ENCODE results near the gene OR4F6. TPM values are rescaled to one million over a fixed set of nuclear protein-coding genes. Genes with fewer than 3 reads are reported as not detected.
"Not testable (repeated sequence)": the region's sequence is repeated elsewhere in the genome, so short reads cannot be mapped to it uniquely, and the experiment has no call there.

OR4F6 gene
- total RNA-seq, 1 experiment from 2014 or later, result not detected

DNA sequence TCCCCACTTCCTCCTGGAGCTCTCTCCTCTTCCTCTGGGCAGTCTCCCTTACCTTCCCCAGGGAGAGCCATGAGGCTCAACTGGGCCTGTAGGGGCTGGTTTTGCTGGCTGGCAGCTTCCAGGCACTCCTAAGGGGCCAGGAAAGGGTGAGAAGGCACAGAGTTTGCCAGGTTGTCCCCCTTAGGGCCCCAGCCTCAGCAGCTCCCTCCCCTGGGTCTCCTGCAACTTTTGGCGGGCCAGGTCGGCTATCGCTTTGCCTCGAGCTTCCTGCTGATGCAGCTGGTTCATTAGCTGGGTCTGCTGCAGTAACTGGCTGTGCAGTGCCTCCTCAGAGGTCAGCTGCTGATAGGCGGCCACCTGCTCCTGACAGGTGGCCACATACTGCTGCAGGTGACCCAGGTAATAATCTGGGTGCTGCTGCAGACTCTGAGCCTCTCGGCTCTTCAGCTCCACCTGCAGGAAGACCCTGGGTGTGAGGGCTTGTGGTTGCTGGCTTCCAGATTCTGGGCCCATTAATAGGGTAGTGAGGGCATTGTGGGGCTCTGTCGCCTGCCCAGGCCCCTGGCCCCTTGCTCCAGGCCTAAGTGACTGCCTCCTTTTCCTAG is 29.7 kb upstream of the OR4F6 start:
- no peak for ATAC-seq
- POLR2A ChIA-PET (ENCODE audit: unreplicated experiment), result no interaction called here
- CTCF ChIA-PET, result no interaction called here
- no peak overlapping the region for H3K4me2 ChIP-seq (ENCODE audit: low read length)
- H3K9me2 ChIP-seq (replicated peaks; ENCODE audit: low read length), result no peaks in the 10 kb centered on the region
- intact Hi-C loops (cut with micrococcal nuclease), result no loop called here
- no peak for TF ChIP-seq EZH2phosphoT487 (IDR thresholded peaks at IDR 0.05; ENCODE audit: borderline replicate concordance, low read length)
- 0 out of 2 replicates have a peak, but pooled peaks have one; percentile 34 for TF ChIP-seq CTCF (conservative IDR thresholded peaks at IDR 0.05; ENCODE audit: low read depth, low read length)
- no peak for TF ChIP-seq EZH2 (IDR thresholded peaks at IDR 0.05; ENCODE audit: low read length, unreplicated experiment)
- H3K9ac ChIP-seq (ENCODE audit: low read length), result no peak overlapping the region
- H4K20me1 ChIP-seq (ENCODE audit: low read length), result no peaks in the 10 kb centered on the region
- no peak overlapping the region for H2AFZ ChIP-seq (ENCODE audit: low read length)
- no peaks in the 10 kb centered on the region for H3K79me2 ChIP-seq (ENCODE audit: low read length)
- H3F3A ChIP-seq (ENCODE audit: low read length, unreplicated experiment), result no peaks in the 10 kb centered on the region
- no peaks in the 10 kb centered on the region for H3K9me3 ChIP-seq (ENCODE audit: low read length)
- no peaks in the 10 kb centered on the region for H3K36me3 ChIP-seq (ENCODE audit: low read depth, low read length)
- no peak overlapping the region for H3K27ac ChIP-seq (ENCODE audit: low read length)
- BruUV-seq (replicated peaks), result no TSS peak
- no peaks in the 10 kb centered on the region for H3K4me1 ChIP-seq (ENCODE audit: insufficient read depth, low read length)
- H3K4me3 ChIP-seq (ENCODE audit: low read length), result no peak overlapping the region
- DNase-seq, result peak; percentile 19
- peaks cover 42% of the 10 kb centered on the region for H3K27me3 ChIP-seq (ENCODE audit: low read length)

DNA sequence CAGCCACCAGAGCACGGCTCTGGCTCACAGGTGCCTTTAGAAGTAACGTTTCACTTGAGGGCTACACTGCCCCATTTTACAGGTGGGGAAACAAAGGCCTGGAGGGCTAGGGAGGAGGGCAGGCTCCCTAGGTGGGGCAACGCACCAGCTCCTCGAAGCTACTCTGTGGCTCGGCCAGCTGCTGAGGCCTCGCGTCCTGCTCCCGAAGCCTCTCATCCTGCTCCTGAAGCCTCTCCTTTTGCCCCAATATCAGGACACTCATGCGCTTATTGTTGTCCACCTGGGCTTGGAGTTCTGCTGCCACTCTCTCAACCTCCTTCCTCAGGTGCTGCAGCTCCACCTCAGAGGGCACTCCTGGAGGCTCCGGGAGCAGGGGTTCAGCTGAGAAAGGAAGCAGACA is 28.2 kb upstream of the OR4F6 start:
- H3K79me2 ChIP-seq (ENCODE audit: low read length), result no peaks in the 10 kb centered on the region
- no peak overlapping the region for H3K9ac ChIP-seq (ENCODE audit: low read length)
- H3K36me3 ChIP-seq (ENCODE audit: low read depth, low read length), result no peaks in the 10 kb centered on the region
- no peak overlapping the region for H3K4me3 ChIP-seq (ENCODE audit: low read length)
- no peaks in the 10 kb centered on the region for H3F3A ChIP-seq (ENCODE audit: low read length, unreplicated experiment)
- ChIA-PET CTCF (no interaction called here), POLR2A (ENCODE audit: unreplicated experiment) (no interaction called here)
- DNase-seq (no peak), ATAC-seq (no peak)
- H3K4me1 ChIP-seq (ENCODE audit: insufficient read depth, low read length), result no peaks in the 10 kb centered on the region
- BruUV-seq (replicated peaks), result no TSS peak
- H3K27me3 ChIP-seq (ENCODE audit: low read length), result peaks cover 42% of the 10 kb centered on the region
- no peak for TF ChIP-seq EZH2phosphoT487 (IDR thresholded peaks at IDR 0.05; ENCODE audit: borderline replicate concordance, low read length)
- no peak for TF ChIP-seq EZH2 (IDR thresholded peaks at IDR 0.05; ENCODE audit: low read length, unreplicated experiment)
- no peak for TF ChIP-seq CTCF (conservative IDR thresholded peaks at IDR 0.05; ENCODE audit: low read depth, low read length)
- no peak overlapping the region for H3K4me2 ChIP-seq (ENCODE audit: low read length)
- intact Hi-C loops (cut with micrococcal nuclease), result no loop called here
- no peaks in the 10 kb centered on the region for H3K9me3 ChIP-seq (ENCODE audit: low read length)
- no peaks in the 10 kb centered on the region for H4K20me1 ChIP-seq (ENCODE audit: low read length)
- no peaks in the 10 kb centered on the region for H3K9me2 ChIP-seq (replicated peaks; ENCODE audit: low read length)
- H2AFZ ChIP-seq (ENCODE audit: low read length), result no peak overlapping the region
- H3K27ac ChIP-seq (ENCODE audit: low read length), result no peak overlapping the region

DNA sequence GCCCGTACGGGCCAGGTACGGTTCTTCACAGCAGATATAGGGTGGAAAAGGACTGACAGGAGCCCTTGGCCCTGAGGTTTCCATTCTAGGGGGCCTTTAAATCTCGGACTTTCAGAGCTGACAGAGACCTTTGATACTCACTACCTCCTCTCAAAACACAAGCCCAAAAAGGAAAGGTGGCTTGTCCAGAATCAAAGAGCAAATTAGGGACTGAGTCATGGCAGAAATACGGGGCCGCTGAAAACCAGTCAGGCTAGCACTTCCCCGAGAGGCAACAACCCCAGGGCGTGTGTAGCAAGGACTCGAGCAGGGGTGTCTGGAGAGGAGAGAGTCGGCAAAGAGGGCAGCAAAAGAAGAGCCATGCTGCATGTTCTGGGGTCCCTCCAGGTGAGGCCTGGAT is 24.7 kb upstream of the OR4F6 start:
- H3K4me1 ChIP-seq (ENCODE audit: insufficient read depth, low read length); H3K79me2 ChIP-seq (ENCODE audit: low read length); ATAC-seq; intact Hi-C loops (cut with micrococcal nuclease); H3K9me3 ChIP-seq (ENCODE audit: low read length); DNase-seq; H3K27ac ChIP-seq (ENCODE audit: low read length); H3K9ac ChIP-seq (ENCODE audit: low read length); H3F3A ChIP-seq (ENCODE audit: low read length, unreplicated experiment); H4K20me1 ChIP-seq (ENCODE audit: low read length); POLR2A ChIA-PET (ENCODE audit: unreplicated experiment); H2AFZ ChIP-seq (ENCODE audit: low read length); BruUV-seq (replicated peaks); CTCF ChIA-PET; H3K9me2 ChIP-seq (replicated peaks; ENCODE audit: low read length); H3K4me2 ChIP-seq (ENCODE audit: low read length); H3K4me3 ChIP-seq (ENCODE audit: low read length); H3K36me3 ChIP-seq (ENCODE audit: low read depth, low read length): not testable (repeated sequence)
- peaks cover 42% of the 10 kb centered on the region for H3K27me3 ChIP-seq (ENCODE audit: low read length)

- peaks cover 40% of the 10 kb centered on the region for H3K27me3 ChIP-seq (ENCODE audit: low read length)
- H3K36me3 ChIP-seq (ENCODE audit: low read depth, low read length), result not testable (repeated sequence)
- DNase-seq, result peak; percentile 17
Observed at GRCh38 chr15:101780225-101780624, 23.1 kb upstream of the OR4F6 start.

More at GRCh38 chr15:101780225-101780624, 23.1 kb upstream of the OR4F6 start:
- H3K79me2 ChIP-seq (ENCODE audit: low read length); H3K4me2 ChIP-seq (ENCODE audit: low read length); intact Hi-C loops (cut with micrococcal nuclease); H4K20me1 ChIP-seq (ENCODE audit: low read length); H3K9me2 ChIP-seq (replicated peaks; ENCODE audit: low read length); H3F3A ChIP-seq (ENCODE audit: low read length, unreplicated experiment); H3K4me1 ChIP-seq (ENCODE audit: insufficient read depth, low read length); H3K9me3 ChIP-seq (ENCODE audit: low read length); H2AFZ ChIP-seq (ENCODE audit: low read length); ATAC-seq; H3K27ac ChIP-seq (ENCODE audit: low read length); POLR2A ChIA-PET (ENCODE audit: unreplicated experiment); BruUV-seq (replicated peaks); CTCF ChIA-PET; H3K9ac ChIP-seq (ENCODE audit: low read length); H3K4me3 ChIP-seq (ENCODE audit: low read length): not testable (repeated sequence)
